ENCODE measurements around the gene TUBB. TPM values are rescaled to one million over a fixed set of nuclear protein-coding genes. Genes with fewer than 3 reads are reported as not detected.

The TUBB gene
- polyA plus RNA-seq, 1 of the 3 experiments (the other 2 are of a cell fraction), result 1,037 TPM

DNA sequence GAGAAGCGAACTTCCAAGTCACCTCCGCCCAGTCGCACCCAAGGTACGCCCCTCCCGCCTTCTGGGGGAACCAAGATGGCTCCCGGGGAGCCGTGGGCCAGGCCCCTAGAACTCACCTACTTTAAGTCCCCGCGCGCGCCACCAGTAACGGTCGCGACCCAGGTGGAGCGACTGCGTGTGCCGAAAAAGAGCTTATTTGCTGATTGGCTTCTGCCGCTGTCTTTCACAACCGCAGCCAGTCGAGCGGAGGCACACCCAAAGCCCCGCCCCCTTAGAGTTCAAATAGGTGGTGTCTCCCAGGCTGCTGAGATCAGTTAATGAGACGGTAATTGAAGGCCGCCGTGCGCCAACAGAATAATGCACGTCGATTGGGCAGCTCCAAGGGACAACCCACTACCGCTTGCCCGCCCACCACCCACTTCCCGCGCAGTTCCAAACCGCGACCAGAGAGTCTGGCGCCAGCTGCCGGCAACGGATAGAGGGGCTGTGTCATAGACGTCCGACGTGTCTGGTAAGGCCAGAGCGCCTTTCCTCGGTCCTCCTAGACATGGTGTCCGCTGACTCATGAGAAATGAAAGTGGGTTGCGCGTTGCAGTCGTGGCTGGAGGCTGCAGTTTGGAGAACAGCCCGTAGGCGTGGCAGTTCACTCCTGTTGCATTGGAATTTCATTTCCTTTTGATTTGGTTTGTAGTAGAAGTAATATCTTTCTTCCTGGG is 2.9 kb upstream of the TUBB start, which contains the start of gene MDC1:
Gene MDC1, minus strand, starts transcription at position 153 of the 716 bp plus-strand sequence. CDS start 2,106 bp downstream, outside the sequence.
- Histone ChIP-seq H3K27me3 (ENCODE audit: insufficient read depth) (no peaks in the 10 kb centered on the region), H3K4me1 (ENCODE audit: control insufficient read depth in 1 of 2, insufficient read depth in 2 of 2, low read depth in 1 of 2, low read length in 1 of 2) (peaks cover 15 to 18% of the 10 kb centered on the region in 2 experiments; a peak in 3 of 4 replicates), H3K9me2 (no peaks in the 10 kb centered on the region), H3K4me2 (peak within 1 kb of the TSS; percentile 86), H2AFZ (ENCODE audit: low read depth) (peak within 1 kb of the TSS; percentile 81), H3K9ac (peak within 1 kb of the TSS; percentile 84), H4K20me1 (ENCODE audit: insufficient read depth) (peaks cover 9% of the 10 kb centered on the region), H3K36me3 (replicated peaks in 1 of 2; ENCODE audit: control insufficient read depth in 1 of 2, insufficient read depth in 2 of 2, low read length in 1 of 2) (peaks cover 17 to 23% of the 10 kb centered on the region in 2 experiments), H3K27ac (ENCODE audit: low read depth in 2 of 2, low read length in 1 of 2) (peak within 1 kb of the TSS; percentile 92 to 93), H3K79me2 (ENCODE audit: insufficient read depth) (peaks cover 60% of the 10 kb centered on the region), H3K4me3 (ENCODE audit: low read depth in 2 of 2, low read length in 1 of 2) (peak within 1 kb of the TSS; percentile 72 to 82), H3F3A (replicated peaks; ENCODE audit: insufficient read depth) (peaks cover 29% of the 10 kb centered on the region), H3K9me3 (no peaks in the 10 kb centered on the region; the same call in 1 of the 2 replicates)
- WGBS (ENCODE audit: low lambda C conversion rate), result 1% methylated on average over 31 of the region's 48 CpGs
- CTCF ChIA-PET, result interaction anchor here (0.8 to 42.4 kb wide), 2 partner anchors 9 to 32 kb away, joined by 3 to 838 read pairs; partner anchors contain the start of genes DHX16, NRM and PPP1R18
- POLR2A ChIA-PET, result interaction anchor here (0.7 to 1.2 kb wide), 10 partner anchors 14 to 167 kb away, joined by 3 to 8 read pairs (median 4); partner anchors contain the start of genes ATAT1, DDR1, DHX16 and NRM
- DNase-seq, result peak; percentile 91
- TF ChIP-seq RFX5 (IDR thresholded peaks at IDR 0.05; ENCODE audit: low read length) (no peak), SMC3 (IDR thresholded peaks at IDR 0.05; ENCODE audit: low read depth, low read length) (peak; percentile 20; the same call in 1 of the 2 replicates), EZH2phosphoT487 (IDR thresholded peaks at IDR 0.05; ENCODE audit: borderline replicate concordance, low read depth) (no peak), MXI1 (IDR thresholded peaks at IDR 0.05; ENCODE audit: low read depth, low read length) (peak; percentile 83), RCOR1 (IDR thresholded peaks at IDR 0.05; ENCODE audit: low read length) (peak; percentile 73; the same call in 1 of the 2 replicates), YY1 (IDR thresholded peaks at IDR 0.05; ENCODE audit: low read depth) (peak; percentile 87), ELF1 (IDR thresholded peaks at IDR 0.05) (peak; percentile 68), NFIC (IDR thresholded peaks at IDR 0.05; ENCODE audit: borderline replicate concordance) (peak; percentile 42; the same call in 1 of the 2 replicates), FOSL2 (IDR thresholded peaks at IDR 0.05; ENCODE audit: borderline replicate concordance, low read depth) (peak; percentile 76; the same call in 1 of the 2 replicates), SIN3A (IDR thresholded peaks at IDR 0.05; ENCODE audit: borderline replicate concordance, low read depth, low read length) (peak; percentile 98), TAF1 (IDR thresholded peaks at IDR 0.05; ENCODE audit: borderline replicate concordance, low read depth, low read length) (peak; percentile 88), FOXM1 (IDR thresholded peaks at IDR 0.05; ENCODE audit: low read depth) (peak; percentile 91), JUND (IDR thresholded peaks at IDR 0.05) (peak; percentile 70), MEF2A (IDR thresholded peaks at IDR 0.05; ENCODE audit: borderline replicate concordance, low read depth) (peak; percentile 8; the same call in 1 of the 2 replicates), TEAD4 (IDR thresholded peaks at IDR 0.05; ENCODE audit: borderline replicate concordance, insufficient read depth) (no peak; the same call in 1 of the 2 replicates)
- TF ChIP-seq, protein P1, sequence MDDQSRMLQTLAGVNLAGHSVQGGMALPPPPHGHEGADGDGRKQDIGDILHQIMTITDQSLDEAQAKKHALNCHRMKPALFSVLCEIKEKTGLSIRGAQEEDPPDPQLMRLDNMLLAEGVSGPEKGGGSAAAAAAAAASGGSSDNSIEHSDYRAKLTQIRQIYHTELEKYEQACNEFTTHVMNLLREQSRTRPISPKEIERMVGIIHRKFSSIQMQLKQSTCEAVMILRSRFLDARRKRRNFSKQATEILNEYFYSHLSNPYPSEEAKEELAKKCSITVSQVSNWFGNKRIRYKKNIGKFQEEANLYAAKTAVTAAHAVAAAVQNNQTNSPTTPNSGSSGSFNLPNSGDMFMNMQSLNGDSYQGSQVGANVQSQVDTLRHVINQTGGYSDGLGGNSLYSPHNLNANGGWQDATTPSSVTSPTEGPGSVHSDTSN (IDR thresholded peaks at IDR 0.05), result peak; percentile 99
- TF ChIP-seq, protein P2, sequence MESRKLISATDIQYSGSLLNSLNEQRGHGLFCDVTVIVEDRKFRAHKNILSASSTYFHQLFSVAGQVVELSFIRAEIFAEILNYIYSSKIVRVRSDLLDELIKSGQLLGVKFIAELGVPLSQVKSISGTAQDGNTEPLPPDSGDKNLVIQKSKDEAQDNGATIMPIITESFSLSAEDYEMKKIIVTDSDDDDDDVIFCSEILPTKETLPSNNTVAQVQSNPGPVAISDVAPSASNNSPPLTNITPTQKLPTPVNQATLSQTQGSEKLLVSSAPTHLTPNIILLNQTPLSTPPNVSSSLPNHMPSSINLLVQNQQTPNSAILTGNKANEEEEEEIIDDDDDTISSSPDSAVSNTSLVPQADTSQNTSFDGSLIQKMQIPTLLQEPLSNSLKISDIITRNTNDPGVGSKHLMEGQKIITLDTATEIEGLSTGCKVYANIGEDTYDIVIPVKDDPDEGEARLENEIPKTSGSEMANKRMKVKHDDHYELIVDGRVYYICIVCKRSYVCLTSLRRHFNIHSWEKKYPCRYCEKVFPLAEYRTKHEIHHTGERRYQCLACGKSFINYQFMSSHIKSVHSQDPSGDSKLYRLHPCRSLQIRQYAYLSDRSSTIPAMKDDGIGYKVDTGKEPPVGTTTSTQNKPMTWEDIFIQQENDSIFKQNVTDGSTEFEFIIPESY (IDR thresholded peaks at IDR 0.05; ENCODE audit: borderline replicate concordance, low read depth), result peak; percentile 89
- TF ChIP-seq, protein P3, sequence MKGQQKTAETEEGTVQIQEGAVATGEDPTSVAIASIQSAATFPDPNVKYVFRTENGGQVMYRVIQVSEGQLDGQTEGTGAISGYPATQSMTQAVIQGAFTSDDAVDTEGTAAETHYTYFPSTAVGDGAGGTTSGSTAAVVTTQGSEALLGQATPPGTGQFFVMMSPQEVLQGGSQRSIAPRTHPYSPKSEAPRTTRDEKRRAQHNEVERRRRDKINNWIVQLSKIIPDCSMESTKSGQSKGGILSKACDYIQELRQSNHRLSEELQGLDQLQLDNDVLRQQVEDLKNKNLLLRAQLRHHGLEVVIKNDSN (IDR thresholded peaks at IDR 0.05; ENCODE audit: borderline replicate concordance, low read depth), result no peak; the same call in 1 of the 2 replicates
- TF ChIP-seq, protein P4, sequence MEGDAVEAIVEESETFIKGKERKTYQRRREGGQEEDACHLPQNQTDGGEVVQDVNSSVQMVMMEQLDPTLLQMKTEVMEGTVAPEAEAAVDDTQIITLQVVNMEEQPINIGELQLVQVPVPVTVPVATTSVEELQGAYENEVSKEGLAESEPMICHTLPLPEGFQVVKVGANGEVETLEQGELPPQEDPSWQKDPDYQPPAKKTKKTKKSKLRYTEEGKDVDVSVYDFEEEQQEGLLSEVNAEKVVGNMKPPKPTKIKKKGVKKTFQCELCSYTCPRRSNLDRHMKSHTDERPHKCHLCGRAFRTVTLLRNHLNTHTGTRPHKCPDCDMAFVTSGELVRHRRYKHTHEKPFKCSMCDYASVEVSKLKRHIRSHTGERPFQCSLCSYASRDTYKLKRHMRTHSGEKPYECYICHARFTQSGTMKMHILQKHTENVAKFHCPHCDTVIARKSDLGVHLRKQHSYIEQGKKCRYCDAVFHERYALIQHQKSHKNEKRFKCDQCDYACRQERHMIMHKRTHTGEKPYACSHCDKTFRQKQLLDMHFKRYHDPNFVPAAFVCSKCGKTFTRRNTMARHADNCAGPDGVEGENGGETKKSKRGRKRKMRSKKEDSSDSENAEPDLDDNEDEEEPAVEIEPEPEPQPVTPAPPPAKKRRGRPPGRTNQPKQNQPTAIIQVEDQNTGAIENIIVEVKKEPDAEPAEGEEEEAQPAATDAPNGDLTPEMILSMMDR (IDR thresholded peaks at IDR 0.05), result peak; percentile 28
- TF ChIP-seq, protein P5, sequence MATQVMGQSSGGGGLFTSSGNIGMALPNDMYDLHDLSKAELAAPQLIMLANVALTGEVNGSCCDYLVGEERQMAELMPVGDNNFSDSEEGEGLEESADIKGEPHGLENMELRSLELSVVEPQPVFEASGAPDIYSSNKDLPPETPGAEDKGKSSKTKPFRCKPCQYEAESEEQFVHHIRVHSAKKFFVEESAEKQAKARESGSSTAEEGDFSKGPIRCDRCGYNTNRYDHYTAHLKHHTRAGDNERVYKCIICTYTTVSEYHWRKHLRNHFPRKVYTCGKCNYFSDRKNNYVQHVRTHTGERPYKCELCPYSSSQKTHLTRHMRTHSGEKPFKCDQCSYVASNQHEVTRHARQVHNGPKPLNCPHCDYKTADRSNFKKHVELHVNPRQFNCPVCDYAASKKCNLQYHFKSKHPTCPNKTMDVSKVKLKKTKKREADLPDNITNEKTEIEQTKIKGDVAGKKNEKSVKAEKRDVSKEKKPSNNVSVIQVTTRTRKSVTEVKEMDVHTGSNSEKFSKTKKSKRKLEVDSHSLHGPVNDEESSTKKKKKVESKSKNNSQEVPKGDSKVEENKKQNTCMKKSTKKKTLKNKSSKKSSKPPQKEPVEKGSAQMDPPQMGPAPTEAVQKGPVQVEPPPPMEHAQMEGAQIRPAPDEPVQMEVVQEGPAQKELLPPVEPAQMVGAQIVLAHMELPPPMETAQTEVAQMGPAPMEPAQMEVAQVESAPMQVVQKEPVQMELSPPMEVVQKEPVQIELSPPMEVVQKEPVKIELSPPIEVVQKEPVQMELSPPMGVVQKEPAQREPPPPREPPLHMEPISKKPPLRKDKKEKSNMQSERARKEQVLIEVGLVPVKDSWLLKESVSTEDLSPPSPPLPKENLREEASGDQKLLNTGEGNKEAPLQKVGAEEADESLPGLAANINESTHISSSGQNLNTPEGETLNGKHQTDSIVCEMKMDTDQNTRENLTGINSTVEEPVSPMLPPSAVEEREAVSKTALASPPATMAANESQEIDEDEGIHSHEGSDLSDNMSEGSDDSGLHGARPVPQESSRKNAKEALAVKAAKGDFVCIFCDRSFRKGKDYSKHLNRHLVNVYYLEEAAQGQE (IDR thresholded peaks at IDR 0.05; ENCODE audit: low read depth, low read length), result 0 out of 2 replicates have a peak, but pooled peaks have one; percentile 20
- TF ChIP-seq, protein P6, sequence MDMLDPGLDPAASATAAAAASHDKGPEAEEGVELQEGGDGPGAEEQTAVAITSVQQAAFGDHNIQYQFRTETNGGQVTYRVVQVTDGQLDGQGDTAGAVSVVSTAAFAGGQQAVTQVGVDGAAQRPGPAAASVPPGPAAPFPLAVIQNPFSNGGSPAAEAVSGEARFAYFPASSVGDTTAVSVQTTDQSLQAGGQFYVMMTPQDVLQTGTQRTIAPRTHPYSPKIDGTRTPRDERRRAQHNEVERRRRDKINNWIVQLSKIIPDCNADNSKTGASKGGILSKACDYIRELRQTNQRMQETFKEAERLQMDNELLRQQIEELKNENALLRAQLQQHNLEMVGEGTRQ (IDR thresholded peaks at IDR 0.05; ENCODE audit: borderline replicate concordance, low read depth, low read length), result no peak
